AML-193 (cell line): ENCODE data around the gene TMEM88.
"Not testable (repeated sequence)": the region's sequence is repeated elsewhere in the genome, so short reads cannot be mapped to it uniquely, and the experiment has no call there.

Source experiments
- DNase-seq, 2 experiments: peaks; one replicate each; lab custom pipeline; 2025; lab: John Stamatoyannopoulos, UW

The TMEM88 gene

GRCh38 chr17:7854851-7855659, at the start of gene TMEM88:
Gene TMEM88, plus strand, starts transcription at chr17:7855066. Its CDS starts 9 bp downstream, at chr17:7855075.
- no peak for DNase-seq

GRCh38 chr17:7806587-7806986, 48.3 kb upstream of the TMEM88 start:
- DNase-seq, result no peak

GRCh38 chr17:7807206-7807605, 47.7 kb upstream of the TMEM88 start:
- DNase-seq, result no peak

- no peak for DNase-seq
Measured at GRCh38 chr17:7809086-7809790, 45.6 kb upstream of the TMEM88 start.

- DNase-seq, result not testable (repeated sequence)
Measured at GRCh38 chr17:7809791-7810343, 45.0 kb upstream of the TMEM88 start.

GRCh38 chr17:7811251-7811650, 43.6 kb upstream of the TMEM88 start:
- DNase-seq, result no peak

GRCh38 chr17:7814969-7815368, 39.9 kb upstream of the TMEM88 start:
- no peak for DNase-seq

- DNase-seq, result no peak
Measured at GRCh38 chr17:7816926-7817642, 37.8 kb upstream of the TMEM88 start.

GRCh38 chr17:7817643-7817964, 37.3 kb upstream of the TMEM88 start:
- DNase-seq, result no peak

GRCh38 chr17:7818026-7818425, 36.8 kb upstream of the TMEM88 start:
- no peak for DNase-seq

GRCh38 chr17:7818746-7819645, 35.9 kb upstream of the TMEM88 start:
- DNase-seq, result no peak

GRCh38 chr17:7820231-7820630, 34.6 kb upstream of the TMEM88 start:
- DNase-seq, result no peak

GRCh38 chr17:7822126-7822525, 32.7 kb upstream of the TMEM88 start:
- no peak for DNase-seq

GRCh38 chr17:7823581-7824001, 31.3 kb upstream of the TMEM88 start:
- DNase-seq, result no peak

- no peak for DNase-seq
Measured at GRCh38 chr17:7824021-7824924, 30.6 kb upstream of the TMEM88 start.

- DNase-seq, result no peak
Measured at GRCh38 chr17:7825206-7825990, 29.5 kb upstream of the TMEM88 start.

GRCh38 chr17:7830616-7831015, 24.2 kb upstream of the TMEM88 start:
- DNase-seq, result no peak

- DNase-seq, result no peak
Measured at GRCh38 chr17:7831233-7831632, 23.6 kb upstream of the TMEM88 start.

- DNase-seq, result no peak
Measured at GRCh38 chr17:7832431-7832830, 22.4 kb upstream of the TMEM88 start.
